GM19468 (cell line): ENCODE measurements around the gene CNTRL.
"Not testable (repeated sequence)": the region's sequence is repeated elsewhere in the genome, so short reads cannot be mapped to it uniquely, and the experiment has no call there.

ENCODE experiments used
- ATAC-seq: cut with Tn5 transposase; IDR thresholded peaks from one replicate; pipeline ENCODE4 v1.9.1; 2021; ENCODE audit warnings: mild to moderate bottlenecking, moderate library complexity, moderate number of reproducible peaks; ENCODE audit not compliant: unreplicated experiment; ENCODE audit errors: extremely low read depth

Gene CNTRL

GRCh38 chr9:121172726-121173487 lies 98.2 kb downstream of the CNTRL start:
- ATAC-seq: no peak

GRCh38 chr9:121173501-121173900 lies 98.7 kb downstream of the CNTRL start:
- ATAC-seq: no peak

- ATAC-seq: no peak
These were observed 104.1 kb downstream of the CNTRL start for GRCh38 chr9:121178676-121179372.

- not testable (repeated sequence) for ATAC-seq
These were observed 104.6 kb downstream of the CNTRL start for GRCh38 chr9:121179373-121179721.

GRCh38 chr9:121179930-121180681 lies 105.4 kb downstream of the CNTRL start:
- no peak for ATAC-seq

GRCh38 chr9:121182101-121182836 lies 107.5 kb downstream of the CNTRL start:
- no peak for ATAC-seq

GRCh38 chr9:121182989-121183388 lies 108.2 kb downstream of the CNTRL start:
- no peak for ATAC-seq

- no peak for ATAC-seq
These were observed 109.1 kb downstream of the CNTRL start for GRCh38 chr9:121183666-121184423.

- ATAC-seq: no peak
These were observed 109.7 kb downstream of the CNTRL start for GRCh38 chr9:121184463-121184862.

- no peak for ATAC-seq
These were observed 110.5 kb downstream of the CNTRL start for GRCh38 chr9:121185178-121185745.

GRCh38 chr9:121185774-121186403 lies 111.1 kb downstream of the CNTRL start:
- no peak for ATAC-seq

- ATAC-seq: no peak
These were observed 113.0 kb downstream of the CNTRL start for GRCh38 chr9:121187636-121188305.

- no peak for ATAC-seq
These were observed 114.3 kb downstream of the CNTRL start for GRCh38 chr9:121189006-121189405.

- no peak for ATAC-seq
These were observed 114.9 kb downstream of the CNTRL start for GRCh38 chr9:121189660-121190059.

GRCh38 chr9:121191235-121191634 lies 116.5 kb downstream of the CNTRL start:
- no peak for ATAC-seq

- ATAC-seq: no peak
These were observed 117.8 kb downstream of the CNTRL start for GRCh38 chr9:121192518-121192917.

GRCh38 chr9:121192959-121193640 lies 118.3 kb downstream of the CNTRL start:
- no peak for ATAC-seq

GRCh38 chr9:121194730-121195129 lies 120.0 kb downstream of the CNTRL start:
- no peak for ATAC-seq
